HG03354 (cell line): Measurements from ENCODE around the gene EDDM3A.
A peak's percentile ranks its signal among the peaks of the same experiment; 100 is the strongest.
"Not testable (repeated sequence)": the region's sequence is repeated elsewhere in the genome, so short reads cannot be mapped to it uniquely, and the experiment has no call there.

Experiments used
- ATAC-seq: cut with Tn5 transposase; IDR thresholded peaks from one replicate; pipeline ENCODE4 v1.9.1; 2021; ENCODE audit warnings: mild to moderate bottlenecking; ENCODE audit not compliant: unreplicated experiment, poor library complexity, severe bottlenecking

The EDDM3A gene, protein sequence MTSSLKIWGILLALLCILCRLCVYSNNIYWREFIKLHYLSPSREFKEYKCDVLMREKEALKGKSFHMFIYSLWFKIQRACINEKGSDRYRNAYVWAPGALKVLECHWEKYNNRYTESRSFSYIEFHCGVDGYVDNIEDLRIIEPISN

DNA sequence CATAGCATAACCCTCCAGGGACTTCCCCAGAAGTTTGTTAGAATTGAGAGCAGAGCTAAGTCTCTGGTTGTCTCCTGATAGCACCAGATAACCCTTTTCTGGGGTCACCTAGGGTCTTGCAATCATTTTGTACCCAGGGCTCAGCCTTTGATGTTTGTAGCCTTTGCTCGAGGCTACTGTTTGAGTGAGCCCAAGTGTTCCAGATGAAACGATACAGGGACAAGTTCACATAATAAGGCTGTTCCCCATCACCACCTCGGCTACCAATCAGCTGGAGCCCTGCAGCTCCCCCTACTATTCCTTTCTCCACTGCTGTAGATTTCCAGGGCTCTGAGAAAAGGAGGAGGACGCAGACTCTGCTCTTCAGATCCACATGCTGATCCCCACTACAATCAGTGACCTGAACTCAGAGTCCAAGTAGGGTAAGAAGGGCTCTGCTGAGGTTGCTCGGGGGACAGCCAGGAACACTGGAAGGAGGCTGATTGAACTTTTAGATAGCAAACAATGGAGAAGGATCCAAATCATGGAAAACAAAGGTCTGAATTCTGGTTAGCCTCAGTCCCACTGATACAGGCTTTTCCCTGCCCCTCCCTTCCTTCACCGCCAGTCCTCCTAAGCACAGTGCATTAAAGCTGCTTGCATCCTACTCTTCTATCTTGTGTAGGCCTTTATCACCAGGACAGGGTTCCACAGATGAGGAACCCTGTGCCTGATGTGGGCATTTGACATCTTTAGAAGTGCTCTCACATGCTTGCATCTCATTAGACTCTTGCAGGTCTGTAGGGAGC is at the start of gene EDDM3A:
Gene EDDM3A (plus strand): TSS at position 317 of the 788 bp plus-strand sequence. CDS start 1,694 bp downstream, outside the sequence.
- ATAC-seq = no peak

DNA sequence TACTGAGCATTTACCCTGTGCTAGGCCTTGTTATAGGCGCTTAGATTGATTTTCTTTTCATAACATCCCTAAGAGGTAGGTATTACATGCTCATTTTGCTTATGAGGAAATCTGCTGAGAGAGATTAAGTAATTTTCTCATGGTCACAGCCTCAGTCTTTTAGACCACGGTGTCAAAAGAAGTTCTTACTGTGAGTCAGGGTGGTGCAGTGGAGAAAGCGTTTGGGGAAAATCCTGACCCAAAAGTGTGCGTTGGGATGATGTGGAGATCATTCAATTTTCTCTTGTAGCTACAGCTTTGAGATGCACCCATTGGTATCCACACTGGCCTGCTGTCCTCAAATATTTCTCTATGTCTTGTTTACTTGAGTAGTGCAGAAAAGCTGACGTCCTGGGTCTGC is 48.9 kb upstream of the EDDM3A start:
- no peak for ATAC-seq

DNA sequence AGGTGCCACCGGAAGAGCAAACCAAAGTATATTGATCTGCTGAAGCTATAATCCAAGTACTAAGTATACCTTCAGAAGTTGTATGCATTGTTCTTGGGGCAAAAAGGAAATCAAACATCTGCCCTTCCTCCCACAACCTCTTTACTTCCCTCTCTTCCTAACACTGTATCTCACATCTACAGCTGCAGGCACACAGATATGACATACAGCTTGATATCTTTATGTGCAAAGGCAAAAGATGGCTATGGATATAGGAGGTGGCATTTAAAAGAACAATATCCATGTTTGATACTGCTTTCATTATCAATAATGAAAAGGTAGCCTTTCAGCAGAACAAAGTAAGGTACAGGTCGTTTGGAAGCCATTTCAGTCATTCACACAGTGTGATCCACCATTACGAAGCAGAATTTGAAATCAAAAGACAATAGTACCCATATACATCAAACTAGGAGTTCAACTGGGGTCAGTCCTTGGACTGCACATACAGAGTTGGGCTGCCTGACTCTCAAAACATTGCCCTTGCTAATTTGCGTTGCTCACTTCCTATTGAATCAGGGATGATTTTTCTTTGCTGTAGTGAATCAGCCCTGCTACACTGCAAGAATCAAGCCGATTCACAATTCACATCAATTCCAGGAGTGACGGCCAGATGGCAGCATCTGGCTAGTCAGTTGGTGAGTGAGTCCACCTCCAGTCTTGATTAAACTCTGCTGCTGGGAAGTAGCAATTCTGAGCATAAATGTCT is 48.2 kb upstream of the EDDM3A start:
- peak; percentile 64 for ATAC-seq

DNA sequence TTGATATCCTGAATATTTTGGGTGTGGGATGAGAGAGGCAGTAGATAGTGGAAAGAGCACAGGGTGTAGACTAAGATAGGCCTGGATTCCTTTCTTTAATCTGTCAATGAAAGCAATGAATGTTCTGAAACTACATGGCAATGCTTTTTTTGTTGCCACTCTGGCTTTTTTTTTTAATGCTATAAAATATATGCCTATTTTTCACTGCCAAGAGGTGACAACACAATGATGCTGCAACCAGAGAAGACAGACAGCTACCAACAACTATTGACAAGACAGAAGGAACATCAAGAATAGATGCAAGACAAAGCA is 47.7 kb upstream of the EDDM3A start:
- ATAC-seq = no peak

DNA sequence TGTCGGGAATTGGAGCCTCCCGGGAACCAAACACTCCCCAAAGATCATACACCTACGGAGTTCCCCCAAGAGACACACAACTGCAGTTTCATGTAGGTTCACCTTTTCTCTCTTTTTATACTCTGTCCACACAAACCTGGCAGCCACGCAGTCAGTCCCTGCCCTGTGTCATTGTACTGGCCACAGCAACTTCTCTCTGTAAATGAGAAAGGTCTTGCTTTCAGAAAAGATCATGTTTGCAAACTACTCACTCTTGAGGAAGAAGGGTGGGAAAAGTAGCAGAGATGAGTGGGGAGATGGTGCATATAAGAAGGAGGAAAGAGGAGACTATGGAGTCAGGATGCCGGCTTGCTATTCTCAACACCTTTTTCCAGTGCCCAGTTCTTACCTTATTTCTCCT is 46.8 kb upstream of the EDDM3A start:
- no peak for ATAC-seq

DNA sequence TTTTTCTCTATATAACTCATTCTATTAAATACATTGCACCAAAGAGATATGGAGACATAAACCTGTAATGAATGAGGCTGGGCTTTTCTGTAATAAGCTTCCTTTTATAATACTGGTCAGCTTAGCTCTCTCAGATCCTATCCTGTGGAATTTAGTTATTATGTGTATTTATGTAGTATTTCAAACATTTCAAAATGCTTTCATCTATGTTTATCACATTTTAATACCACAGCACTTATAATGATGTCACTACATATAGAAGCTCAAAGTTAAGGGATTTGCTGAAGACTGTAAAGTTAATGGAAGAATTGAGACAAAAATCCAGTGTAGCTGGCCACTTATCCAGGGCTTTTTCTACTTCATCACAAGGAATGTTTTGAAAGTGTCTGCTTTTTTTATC is 45.8 kb upstream of the EDDM3A start:
- no peak for ATAC-seq

DNA sequence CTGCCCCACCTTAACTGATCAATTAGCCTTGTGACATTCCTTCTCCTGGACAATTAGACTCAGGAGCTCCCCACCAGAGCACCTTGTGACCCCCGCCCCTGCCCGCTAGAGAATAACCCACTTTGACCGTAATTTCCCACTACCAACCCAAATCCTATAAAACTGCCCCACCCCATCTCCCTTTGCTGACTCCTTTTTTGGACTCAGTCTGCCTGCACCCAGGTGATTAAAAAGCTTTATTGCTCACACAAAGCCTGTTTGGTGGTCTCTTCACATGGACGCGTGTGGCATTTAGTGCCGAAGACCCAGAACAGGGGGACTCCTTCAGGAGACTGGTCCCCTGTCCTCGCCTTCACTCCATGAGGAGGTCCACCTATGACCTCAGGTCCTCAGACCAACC is 44.7 kb upstream of the EDDM3A start:
- ATAC-seq = not testable (repeated sequence)

DNA sequence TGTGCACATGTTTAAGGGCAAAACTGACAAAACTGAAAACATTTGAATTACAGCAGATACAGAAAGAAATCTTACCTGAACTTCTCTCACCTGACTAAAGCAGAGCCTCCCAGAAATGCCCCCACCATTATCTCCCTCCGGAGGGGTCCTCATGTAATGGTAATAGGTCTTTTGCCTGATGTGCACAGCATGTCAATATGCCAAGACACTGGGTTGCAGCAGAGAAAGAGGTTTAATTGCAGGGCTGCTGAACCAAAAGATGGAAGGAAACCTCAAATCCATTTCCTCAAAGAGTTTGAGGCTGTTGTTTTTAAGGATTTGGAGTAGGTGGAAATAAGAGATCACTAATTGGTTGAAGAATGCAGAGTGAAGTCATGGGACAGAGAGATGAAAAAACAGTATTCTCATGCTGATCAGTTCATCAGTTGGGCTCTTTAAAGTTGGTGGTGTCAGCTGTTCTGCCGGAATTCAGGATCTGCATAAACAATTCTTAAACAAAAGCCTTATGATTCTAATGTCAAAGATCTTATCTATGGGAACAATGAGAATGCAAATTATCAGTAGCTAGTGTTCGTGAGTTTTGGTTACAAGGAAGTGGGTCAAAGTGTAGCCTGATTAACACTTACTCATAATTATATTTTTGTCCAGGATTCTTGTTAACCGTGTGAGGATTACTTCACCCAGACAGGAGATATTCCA is 38.9 kb upstream of the EDDM3A start:
- ATAC-seq = no peak

DNA sequence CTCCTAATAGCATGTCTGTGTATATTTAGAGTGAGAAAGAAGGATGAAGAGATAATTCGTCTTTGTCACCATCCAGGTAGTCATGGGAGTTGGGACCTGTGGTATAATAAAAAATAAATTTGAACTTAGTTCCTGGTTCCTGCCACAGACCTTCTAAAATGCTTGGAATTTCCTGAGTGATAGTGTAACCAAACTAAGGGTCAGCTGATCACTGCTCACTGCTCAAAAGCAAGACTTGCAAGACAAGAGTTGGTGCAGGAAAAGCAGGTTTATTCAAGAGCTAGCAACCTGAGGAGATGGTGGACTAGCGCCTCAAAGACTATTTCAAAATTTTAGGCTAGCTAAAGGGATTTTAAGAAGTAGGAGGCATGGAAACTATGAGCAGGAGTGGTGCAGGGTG is 38.1 kb upstream of the EDDM3A start:
- ATAC-seq = no peak

DNA sequence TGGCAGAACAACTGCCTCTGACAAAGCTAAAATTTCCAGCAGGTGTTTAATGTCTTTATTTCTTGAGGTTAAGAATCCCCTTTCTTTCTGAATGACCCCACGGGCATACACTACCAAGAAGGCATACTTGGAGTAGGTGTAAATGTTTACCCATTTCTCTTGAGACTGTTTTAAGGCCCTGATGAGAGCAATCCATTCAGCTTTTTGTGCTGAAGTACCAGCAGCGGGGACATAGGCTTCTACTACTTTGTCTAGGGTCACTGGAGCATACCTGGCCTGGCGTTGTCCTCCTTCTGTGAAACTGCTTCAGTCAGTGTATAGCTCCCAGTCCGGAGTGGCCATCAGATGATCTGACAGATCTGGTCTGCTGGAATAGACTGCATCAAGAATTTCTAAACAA is 34.4 kb upstream of the EDDM3A start:
- no peak for ATAC-seq

DNA sequence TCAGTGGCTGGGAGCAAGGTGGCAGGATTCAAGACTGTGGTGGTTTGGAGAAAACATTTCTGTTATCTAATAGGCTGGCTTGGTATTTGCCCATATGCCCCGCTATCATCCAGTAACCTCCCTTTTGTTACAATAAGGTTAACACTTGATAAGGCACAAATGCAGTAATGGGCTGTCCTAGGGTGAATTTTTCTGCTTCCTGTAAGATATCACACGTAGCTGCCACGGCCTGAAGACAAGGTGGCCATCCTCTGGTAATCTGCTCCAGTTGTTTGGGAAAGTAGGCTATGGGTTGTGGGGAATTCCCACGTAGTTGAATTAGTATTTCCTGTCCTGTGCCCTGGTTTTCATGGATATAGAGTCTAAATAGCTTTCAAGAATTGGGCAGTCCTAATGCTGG is 34.0 kb upstream of the EDDM3A start:
- ATAC-seq = no peak

DNA sequence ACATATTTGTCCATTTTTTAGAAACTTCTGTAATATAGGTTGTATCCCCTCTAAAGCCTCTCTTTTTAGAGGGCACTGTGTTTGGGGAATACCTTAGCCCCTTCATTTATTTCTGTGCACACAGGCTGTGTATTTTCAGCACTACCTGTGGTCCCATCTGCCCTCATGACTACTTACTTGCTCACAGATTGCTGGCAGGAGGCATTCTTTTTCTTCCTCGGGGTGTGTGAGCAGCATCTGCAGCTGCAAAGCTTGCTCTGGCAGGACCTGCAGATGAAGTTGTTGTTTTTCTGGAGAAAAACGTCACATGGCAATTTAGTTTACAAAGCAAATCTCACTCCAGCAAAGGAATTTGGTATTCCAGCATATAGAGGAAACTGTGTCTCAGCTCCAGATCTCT is 32.8 kb upstream of the EDDM3A start:
- ATAC-seq = no peak

DNA sequence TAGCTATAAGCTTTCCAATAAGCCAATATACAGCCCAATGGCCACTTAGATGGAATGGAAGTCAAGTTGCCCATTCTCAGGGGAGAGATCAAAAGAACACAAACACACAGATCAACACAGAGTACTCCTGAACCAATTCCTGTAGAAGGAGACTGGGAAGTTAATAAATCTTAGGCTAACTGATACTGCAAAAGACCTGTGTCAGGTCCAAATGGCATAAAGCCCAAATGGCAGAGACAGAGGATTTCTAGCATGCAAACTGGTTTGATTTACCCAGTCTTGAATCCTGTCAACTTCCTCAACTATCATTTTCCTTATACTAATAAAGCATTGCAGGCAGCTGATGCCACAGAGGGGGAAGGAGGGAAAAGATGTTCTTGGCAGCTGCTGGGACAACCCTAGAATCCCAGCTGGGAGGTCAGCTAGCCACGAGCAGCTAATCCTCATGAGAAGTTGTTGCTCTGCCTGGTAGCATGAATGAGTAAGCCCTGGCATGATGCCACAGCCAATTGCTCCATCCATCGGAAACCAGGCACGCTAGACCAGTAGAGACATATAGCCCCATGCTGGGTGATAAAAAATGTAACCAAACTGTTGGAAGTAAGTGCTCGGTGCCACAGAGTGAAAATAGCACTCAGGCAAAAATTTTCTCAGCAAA is 31.0 kb upstream of the EDDM3A start:
- no peak for ATAC-seq

DNA sequence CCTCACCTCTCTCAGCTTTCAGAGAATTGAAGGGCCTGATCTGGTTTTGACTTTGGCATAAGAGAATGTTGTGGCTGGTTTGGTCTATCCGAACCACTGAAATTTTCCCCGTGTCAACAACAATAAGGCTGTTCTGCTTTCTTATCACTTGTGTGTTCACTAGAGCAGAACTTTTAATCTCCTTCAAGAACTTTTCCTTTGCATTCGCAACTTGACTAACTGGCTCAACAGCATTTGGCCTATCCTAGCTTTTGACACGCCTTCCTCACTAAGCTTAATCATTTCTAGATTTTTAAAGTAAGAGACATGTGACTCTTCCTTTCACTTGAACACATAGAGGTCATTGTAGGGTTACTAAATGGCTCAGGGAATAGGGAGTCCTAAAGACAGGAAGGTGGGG is 25.9 kb upstream of the EDDM3A start:
- no peak for ATAC-seq

DNA sequence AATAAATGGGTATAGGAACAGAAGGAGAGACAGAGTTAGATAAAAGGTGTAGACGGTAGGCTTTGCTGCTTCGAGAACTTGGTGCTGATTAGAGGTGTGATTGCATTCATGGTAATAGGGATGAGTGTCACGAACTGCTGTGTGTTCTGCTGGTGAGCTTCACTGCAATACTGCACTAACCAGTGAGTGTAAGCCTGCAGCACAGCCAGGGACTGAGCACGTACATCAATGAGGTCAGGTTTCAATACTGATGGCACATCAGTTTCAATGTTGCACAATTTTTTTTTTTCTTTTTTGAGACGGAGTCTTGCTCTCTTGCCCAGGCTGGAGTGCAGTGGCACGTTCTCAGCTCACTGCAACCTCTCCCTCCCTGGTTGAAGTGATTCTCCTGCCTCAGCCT is 24.9 kb upstream of the EDDM3A start:
- no peak for ATAC-seq

DNA sequence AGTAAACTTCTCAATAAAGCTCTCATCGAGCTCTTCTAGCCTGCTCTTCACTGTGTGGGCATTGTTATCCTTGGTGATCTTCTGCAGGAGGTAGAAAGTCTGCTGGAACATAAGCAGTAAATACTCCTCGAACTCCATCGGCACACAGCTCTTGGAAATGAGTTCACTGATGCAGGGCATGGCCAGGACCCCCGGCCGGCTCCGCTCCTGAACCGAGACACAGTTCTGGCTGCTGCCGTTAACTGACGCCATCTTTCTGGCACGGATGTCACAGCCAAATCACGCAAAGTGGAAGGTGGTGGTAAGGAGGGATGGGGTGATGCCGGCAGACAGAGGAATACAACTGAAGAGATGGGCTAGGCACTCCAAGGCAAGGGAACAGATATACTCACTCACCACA is 23.7 kb upstream of the EDDM3A start:
- ATAC-seq = no peak

DNA sequence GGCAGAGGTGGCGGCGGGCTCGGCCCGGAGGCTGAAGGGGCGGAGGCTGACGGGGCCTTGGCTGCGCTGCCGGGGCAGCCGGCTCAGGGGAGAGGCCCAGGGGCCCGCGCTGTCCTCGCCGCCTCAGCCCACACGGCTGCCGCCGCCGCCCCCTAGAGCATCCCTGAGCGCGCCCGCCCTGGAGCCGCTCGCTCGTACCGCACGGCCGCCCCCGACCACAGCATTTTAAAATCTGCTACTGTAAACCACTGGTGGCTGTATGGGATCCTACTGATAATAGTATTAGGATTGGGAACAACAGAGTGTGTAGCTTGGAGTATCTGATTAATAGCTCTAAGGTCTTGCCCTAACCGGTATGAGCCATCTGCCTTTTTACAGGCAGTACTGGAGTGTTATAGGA is 22.2 kb upstream of the EDDM3A start:
- no peak for ATAC-seq

DNA sequence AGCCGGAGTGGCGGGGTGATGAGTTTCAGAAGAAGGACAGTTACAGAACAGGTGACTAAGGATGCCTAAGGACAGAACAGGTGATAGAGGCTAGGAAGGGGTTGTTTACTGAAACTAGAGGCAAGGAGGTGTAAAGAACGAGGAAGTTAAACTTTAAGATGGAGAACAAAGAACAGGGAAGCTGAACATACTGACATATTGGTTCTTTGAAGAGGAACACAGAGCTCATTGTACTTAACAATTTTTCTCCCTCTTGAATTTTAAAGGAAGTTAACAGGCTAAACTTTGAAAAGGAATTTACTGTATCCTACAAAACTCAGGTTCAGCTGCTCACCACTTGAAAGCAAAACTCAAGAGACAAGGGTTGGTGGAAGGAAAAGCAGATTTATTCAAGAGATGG is 19.6 kb upstream of the EDDM3A start:
- ATAC-seq = not testable (repeated sequence)

DNA sequence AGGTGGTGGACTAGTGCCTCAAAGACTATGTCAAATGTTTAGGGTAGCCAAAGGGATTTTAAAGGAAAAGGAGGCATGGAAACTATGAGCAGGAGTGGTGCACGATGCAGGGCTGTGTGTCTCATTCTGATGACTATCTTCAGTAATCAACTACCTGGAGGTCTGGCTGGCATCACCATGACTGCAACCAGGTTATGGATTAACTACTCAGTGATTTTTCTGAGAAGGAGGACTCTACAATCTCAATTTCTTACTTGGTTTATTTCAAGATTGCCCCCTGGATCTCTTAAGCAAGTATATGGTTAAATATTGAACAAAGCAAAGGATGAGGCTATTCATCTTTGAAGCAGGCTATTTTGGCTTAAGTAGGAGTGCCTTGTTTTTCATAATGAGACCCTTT is 19.2 kb upstream of the EDDM3A start:
- ATAC-seq = no peak

DNA sequence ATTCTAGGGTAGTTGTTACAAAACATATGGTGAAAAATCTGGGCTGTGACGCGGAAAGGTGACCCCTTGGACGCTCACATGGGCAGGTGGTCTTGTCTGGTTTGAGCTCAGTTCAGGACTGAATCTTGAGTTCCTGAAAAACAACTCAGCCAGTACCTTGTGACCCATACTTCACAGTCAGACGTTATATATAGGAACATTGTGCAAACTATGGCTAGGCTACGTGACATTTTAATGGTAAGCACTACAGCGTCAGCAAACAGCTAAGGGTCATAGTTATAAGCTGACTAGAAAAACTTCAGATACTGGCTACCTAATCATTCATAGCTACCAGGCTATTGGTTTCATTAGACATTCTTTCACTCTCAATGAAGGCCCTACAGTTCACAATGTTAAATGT is 14.8 kb upstream of the EDDM3A start:
- ATAC-seq = no peak
